Posterior vena cava (tissue), 2 donors: ENCODE measurements around the gene GNAI2. TPM values are rescaled to one million over a fixed set of nuclear protein-coding genes. Genes with fewer than 3 reads are reported as not detected.
"Not testable (repeated sequence)": the region's sequence is repeated elsewhere in the genome, so short reads cannot be mapped to it uniquely, and the experiment has no call there.

Experiments
- DNase-seq: peaks from one replicate; pipeline ENCODE4 v3.0.0-alpha.2; 2020; ENCODE audit warnings: low spot score
- intact Hi-C, 2 donors: fragments of 100-400 bp; cut with DNase I; formaldehyde crosslinking; loops; one replicate each; pipeline versions ENCODE4 v1.14.1 to v1.14.2; 2022 to 2023
- total RNA-seq, 2 donors: library from RNA; stranded (reverse); fragmentation: NEBNext Ultra II Directional; extraction: Animal tissue kit (Norgen Biotek cat#: 25700); gene quantifications; one replicate each; pipeline ENCODE4 v1.2.1, GENCODE V29; 2021
- donor health status: DM: yes; HTN: yes; CAD: no.
- donor health status: DM: yes; HTN: yes; CAD: no.

Gene GNAI2
- total RNA-seq, 2 donors from 2014 or later, result 261 to 265 TPM

DNA sequence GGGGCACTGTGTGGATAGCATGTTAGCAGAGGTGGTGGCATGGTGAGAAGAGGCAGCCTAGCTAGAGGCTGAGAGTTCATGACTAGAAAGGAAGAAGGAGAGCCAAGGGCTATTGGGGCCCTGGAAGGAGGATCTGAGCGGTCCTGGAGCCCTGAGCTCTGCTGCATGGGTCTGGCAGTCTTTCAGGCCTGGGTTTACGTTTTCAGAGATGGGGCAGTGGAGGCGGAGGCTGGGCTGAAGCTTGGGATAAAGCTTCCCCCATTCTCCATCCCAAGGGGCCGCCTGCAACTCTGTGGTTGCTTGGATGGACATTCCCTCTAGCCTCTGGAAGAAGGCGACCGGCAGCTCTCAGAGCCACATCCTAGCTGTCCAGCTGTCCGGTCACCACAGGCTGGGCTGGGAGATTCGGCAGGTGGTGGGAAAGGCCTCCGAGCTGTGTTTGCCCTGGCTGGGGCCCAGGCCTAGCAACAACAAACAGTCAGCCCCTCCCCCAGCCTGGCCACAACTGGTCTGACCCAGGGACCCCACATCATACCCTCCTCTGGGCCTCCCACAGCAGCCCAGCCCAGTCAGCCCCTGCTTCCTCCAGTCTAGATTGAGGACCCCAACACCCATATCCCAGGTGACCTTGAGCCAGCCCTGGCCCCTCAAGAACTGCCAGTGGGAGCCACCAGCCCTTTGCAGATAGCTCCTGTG, 32.7 kb upstream of the GNAI2 start:
- no peak for DNase-seq
- intact Hi-C loops, result no loop called here

DNA sequence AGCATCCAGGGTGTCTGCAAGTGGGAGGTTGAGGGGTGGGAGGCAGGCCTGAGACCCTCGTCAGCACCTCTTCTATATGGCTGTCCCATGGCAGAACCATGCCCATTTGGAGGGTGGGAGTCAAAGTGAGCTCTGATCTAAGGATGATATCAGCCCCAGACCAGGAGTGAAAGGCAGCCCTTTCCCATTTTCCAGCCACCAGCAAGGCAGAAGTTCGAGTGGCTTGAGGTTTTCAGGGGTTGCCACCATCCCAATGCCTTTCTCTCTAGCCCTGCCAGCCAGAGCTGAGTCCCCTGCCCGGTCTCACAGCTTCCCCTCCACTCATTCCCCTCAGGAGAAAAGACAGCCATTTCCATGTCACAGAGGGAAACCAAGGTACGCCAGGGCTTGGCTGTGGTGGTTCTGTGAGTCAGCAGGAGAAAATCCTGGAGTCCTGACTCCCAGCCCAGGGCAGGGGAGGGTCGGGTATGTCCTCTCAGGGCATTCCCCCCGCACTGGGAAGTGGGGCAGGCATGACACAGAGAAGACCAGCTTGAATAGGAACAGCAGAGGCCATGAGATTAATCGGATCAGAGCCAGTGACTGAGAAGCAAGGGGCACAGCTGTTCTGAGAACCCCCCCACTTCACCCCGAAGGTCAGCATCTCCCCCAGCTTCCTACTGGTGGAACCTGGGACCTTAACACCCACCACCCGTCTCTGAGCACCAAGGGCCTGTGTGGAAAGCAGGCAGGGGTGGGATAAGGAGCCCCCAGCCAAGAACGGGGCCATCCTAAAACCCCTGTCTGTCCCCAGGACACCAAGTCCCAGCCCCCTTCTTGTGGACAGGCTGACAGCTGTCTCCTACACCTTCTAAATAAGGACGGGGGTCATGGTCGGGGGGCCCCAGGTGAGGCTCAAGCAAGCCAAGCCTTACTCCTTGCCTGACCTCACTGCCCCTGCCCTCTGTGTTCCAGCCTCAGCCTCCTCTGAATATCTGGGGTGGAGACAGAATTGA, 31.9 kb upstream of the GNAI2 start:
- DNase-seq, result no peak
- intact Hi-C loops, result no loop called here

DNA sequence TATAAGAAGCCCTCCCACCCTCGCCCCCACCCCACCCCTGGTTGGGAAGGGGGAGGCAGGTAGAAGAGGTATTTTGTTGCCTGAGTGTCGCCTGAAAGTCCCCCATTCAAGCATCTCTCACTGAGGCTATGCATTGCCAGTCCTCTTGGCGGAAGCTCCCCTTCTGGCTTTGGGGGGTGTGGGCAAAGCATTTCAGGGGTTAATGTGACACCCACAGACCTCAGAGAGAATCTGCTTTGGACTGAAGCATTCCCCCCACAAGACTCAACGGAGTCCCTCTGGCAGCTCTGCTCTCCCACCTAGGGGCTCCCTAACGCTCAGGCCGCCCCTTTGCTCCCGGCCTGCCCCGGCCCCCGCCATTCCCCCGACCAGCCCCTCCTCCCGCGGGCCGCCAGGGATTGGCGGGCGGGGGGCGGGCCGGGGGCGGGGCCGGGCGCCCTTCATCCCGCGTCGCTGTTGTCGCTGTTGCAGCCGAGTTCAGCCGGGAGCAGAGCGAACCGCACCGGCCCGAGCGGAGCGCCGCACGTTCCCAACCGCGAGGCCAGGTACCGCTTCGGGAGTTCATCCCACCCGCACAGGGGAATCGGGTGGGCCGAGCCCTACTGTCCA, 31.1 kb upstream of the GNAI2 start, which contains the start of gene SLC38A3:
Gene SLC38A3, plus strand, starts transcription at position 468 of the 609 bp plus-strand sequence. CDS start 8,929 bp downstream, outside the sequence.
- intact Hi-C loops, result no loop called here
- DNase-seq, result no peak

DNA sequence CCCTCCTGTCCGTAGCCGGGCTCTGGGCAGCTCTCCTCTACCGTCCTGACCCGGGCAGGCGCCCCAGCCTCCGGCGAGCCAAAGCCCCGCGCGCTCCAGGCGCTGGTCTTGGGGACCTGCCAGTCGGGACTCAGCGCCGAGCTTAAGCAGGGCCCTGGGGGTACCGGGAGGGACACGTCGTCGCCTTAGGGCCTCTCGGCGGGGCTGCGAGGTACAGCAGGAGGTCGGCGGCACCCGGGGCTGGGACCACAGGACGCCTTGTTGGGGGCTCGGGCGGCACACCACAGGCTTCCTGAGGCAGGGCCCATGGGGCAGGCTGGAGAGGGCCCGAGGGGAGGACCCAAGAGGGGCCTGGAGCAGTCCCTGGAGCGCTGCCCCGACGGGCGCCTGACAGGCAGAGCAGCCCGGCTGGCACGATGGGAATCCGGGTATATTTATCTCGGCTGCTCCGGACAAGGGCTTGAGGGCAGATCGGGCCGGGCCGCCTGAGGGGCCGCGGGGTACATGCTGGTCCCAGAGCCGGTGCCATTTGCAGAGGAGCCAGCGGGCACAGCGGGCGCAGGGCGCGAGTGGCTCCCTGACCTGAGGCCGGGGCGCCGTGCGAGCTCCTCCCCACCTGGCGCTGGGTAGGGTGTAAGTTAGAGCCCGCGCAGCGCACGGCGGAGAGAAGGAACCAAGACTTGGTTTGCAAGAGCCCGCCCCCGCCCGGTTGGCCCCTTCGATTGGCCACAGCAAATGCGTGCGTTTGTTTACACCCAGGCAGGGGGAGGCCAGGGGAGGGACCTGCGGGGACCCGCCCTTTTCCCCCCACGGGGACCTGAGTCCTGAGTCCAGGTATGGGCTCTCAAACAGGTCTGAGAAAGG, 30.4 kb upstream of the GNAI2 start:
- DNase-seq, result no peak
- intact Hi-C loops, result no loop called here

DNA sequence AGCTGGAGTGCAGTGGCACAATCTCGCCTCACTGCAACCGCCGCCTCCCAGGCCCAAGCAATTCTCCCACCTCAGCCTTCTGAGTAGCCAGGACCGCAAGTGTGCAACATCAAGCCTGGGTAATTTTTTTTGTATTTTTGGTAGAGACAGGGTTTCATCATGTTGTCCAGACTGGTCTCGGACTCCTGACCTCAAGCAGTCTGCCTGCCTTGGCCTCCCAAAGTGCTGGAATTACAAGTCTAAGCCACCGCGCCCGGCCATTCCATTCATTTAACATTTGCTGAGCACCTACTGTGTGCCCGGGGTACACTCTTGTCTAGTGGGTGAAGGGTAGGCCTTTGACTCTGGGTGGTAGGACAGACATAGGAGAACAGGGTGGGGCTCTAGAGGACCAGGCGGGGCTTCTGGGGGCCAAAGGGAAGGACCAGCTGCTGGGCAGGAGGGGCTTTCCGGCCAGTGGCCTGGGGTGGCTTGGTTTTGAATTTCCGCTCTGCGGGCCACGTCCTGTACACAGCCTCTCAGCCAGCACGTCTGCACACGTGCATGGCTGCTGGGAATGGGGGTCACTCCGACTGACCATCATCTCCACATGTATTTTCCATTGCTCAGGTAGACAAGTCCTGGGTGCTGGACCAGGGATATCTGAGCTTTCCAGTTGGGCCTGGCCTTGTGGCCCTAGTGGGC, 28.5 kb upstream of the GNAI2 start:
- DNase-seq, result no peak
- intact Hi-C loops, result no loop called here

DNA sequence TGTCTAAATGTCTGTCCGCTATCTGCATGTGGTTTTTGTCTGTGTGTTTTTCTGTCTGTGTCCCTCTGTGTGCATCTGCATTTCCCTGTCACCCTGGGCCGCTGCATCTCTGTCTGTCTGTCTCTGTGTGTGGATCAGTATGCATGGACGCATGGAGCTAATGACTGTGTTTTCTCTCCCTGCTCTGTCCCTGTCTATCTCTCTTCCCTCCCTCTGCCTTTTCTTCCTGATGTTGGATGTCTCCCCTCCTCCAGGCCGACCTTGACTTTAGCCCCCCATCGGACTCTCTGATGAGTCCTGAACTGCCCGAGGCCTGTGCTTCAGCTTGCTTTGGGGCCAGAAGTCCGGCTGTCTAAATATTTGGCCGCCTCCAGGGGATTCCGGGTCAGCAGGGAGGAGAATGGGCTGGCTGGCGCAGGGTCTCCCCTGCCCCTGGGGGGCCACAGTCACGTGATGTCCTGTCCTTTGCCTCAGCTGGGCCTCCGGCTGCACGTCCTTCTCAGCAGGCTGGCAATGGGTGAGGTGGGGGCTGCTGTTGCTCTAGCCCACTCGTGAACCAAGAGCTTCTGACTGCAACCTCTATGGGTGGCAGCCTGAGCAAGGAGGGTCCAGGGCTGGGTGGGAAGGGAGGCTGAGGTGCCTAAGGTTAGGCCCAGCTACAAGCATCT, 27.2 kb upstream of the GNAI2 start:
- DNase-seq, result no peak
- intact Hi-C loops, result no loop called here

DNA sequence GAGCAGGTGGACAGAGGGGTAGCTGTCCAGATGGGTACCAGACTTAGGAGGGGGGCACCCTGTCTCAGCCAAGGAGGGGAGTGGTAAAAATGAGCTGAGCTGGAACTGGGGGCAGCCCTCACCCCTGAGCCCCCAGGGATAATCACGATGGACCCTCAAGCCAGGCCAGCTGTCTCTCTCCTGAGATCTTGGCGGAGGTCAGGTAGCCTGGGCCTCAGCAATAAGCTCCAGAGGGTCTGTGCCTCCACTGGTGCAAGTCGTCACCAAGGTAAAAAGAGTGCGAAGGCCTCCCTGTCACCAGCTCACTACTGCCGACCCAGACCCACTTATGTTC, 25.9 kb upstream of the GNAI2 start:
- intact Hi-C loops, result no loop called here
- DNase-seq, result no peak

DNA sequence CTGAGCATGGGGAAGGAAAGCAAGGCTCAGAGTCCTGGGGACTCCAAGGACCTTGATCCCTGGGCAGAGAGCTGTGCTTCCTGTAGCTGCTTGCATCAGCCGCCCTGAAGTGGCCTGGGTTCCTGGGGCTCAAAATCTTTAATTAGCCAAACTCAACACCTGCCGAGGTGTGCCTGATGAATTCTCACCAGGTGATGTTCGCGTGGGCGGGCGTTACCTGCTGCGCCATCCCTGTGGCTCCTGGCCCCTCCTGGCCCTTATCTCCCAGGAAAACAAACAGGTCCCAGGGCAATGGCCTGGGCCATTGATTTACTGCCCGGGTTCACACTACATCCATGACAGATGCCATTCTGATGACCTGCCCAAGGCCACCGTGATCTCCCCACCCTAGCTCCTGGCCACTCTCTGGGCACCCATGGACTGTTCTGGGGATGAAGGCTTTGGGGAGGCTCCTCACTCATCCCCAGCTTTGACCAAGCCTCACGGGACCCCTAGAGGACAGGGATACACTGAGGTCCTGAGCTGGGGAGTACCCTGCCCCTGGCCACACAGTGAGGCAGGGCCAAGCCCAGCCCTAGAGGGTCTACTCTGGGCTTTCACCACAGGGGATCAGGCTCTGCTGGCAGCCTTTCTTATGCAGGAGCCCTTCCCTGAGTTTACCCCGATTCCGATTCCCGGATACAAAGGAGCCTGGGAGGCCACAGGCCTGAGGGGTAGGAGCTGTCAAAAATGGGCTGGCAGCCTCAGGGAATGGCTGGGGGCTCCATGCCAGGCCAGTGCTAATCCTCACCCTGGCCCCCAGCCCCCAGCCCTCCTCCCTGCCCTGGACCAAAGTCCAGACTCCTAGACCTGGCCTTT, 25.3 kb upstream of the GNAI2 start:
- intact Hi-C loops, result no loop called here
- DNase-seq, result no peak

DNA sequence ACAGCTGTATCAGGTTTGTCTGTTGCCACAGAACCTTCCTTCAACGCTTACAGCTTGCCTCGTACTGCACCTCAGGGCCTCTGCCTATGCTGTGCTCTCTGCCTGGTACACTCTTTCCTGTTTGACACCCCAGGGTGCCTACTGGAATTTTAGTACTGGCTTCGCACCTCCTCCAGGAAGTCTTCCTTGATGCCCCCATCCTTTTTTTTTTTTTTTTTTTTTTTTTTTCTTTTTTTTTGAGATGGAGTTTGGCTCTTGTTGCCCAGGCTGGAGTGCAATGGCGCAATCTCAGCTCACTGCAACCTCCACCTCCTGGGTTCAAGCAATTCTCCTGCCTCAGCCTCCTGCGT, 24.7 kb upstream of the GNAI2 start:
- intact Hi-C loops, DNase-seq: not testable (repeated sequence)

DNA sequence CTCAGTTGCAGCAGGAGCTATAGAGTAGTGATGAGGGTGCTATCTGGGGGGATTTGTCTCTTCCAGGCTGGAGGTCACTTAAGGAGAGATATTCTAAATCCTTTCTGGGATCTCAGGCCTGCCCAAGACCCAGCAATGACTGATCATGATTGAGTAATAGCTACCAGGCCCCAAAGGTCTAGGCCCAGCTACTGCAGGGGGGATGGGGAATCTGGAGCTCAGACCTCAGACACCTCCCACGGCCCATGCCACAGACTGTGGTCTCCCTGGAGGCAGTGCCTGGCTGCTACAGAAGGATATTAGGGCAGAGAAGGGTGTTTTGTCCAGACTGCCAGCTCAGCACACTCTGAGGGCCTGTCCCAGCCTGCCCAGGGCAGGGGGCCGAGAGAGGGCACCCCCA, 24.1 kb upstream of the GNAI2 start:
- DNase-seq, result no peak
- intact Hi-C loops, result loop anchor here in 1 of 2 donors (2.0 kb wide), 1 partner anchor 193 kb away; no protein-coding TSS in a partner anchor

DNA sequence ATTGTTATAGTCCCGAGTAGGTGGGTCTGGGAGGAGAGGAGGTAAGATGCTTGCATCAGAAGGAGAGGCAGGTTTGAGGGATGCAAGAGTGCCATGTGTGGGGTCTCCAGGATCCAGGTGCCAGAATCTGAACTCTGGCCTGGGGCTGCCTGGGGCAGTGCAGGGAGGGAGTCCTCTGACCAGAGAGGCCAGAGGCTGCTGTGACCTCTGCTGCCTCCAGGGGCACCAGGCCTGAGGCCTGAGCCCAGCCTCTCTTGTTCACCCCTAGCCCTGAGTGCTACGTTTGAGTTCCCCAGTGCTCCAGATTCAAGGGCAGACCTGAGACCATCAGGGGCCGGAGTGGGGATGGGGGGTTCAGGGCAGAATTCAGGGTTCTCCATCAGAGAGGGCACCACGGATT, 23.5 kb upstream of the GNAI2 start:
- no peak for DNase-seq
- intact Hi-C loops, result loop anchor here in 1 of 2 donors (2.0 kb wide), 1 partner anchor 194 kb away; no protein-coding TSS in a partner anchor

DNA sequence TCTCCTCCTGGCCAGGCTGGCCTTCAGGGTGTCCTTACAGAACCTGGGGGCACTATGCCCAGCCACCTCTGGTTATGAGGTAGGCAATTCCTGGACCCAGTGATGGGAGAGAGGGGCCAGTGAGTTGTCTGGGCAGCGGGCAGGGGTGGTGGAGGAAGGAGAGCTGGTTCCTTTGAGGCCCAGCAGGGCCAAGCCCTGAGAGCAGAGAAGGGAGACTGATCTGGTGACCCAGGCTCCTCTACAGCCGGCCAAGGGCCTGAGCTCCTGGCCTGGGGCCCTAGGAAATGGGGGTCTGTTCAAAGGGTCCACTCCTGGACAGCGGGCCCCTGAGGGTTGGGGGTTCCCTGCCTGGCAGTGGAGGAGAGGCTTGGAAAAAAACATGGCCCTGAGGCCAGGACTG, 23.0 kb upstream of the GNAI2 start:
- intact Hi-C loops, result loop anchor here in 1 of 2 donors (2.0 kb wide), 1 partner anchor 194 kb away; no protein-coding TSS in a partner anchor
- no peak for DNase-seq

DNA sequence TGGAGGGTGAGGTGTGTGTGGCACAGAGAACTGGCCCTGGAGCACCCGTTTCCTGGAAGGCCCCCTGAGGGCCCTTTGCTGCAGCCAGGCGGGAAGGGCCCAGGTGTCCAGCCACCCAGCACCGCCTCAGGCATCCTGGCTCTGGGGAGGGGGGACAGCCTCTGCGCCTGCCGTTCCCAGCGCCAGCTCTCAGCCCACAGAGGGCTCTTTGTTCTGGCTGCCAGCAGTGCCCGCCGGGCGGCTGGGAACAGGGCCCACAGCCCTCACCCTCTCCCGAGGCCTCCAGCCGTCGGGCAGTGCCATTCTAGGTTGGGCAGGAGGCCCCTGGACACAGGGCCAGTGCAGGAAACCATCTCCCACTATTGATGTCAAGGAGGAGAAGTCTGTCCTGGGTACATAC, 22.6 kb upstream of the GNAI2 start:
- intact Hi-C loops, result loop anchor here in 1 of 2 donors (2.0 kb wide), 1 partner anchor 195 kb away; no protein-coding TSS in a partner anchor
- no peak for DNase-seq

DNA sequence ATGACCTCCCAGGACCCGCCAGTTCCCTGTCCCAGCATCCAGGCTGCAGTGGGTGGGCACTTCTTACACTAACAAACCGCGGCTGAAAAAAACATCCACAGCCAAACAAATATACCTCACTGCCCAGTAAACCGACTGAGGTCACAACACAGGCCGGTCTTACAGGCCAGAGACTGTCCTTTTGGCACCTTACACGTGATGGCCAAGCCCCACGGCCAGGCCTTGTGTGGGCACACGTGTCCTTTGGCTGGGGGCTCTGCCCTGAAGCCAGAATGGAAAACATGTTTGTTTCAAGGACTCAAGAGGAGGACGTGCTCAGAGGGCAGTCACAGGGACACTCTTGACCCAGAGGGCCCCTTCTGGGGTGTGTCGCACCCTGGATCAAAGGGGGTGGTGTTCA, 21.2 kb upstream of the GNAI2 start:
- DNase-seq, result no peak
- intact Hi-C loops, result no loop called here

DNA sequence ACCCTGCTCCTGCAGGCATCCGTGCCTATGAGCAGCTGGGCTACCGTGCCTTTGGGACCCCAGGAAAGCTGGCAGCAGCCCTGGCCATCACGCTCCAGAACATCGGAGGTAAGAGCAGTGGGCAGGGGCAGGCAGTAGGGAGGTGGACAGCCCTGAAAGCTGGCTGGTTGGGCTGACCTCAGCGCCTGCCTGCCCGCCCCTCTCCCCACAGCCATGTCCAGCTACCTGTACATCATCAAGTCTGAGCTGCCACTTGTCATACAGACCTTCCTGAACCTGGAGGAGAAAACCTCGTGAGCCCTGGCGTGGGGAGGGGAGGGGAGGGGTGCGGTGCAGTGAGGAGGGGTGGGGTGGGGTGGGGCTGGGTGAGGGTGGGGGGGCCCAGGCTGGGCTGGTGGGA, 20.5 kb upstream of the GNAI2 start:
- intact Hi-C loops, result no loop called here
- no peak for DNase-seq

DNA sequence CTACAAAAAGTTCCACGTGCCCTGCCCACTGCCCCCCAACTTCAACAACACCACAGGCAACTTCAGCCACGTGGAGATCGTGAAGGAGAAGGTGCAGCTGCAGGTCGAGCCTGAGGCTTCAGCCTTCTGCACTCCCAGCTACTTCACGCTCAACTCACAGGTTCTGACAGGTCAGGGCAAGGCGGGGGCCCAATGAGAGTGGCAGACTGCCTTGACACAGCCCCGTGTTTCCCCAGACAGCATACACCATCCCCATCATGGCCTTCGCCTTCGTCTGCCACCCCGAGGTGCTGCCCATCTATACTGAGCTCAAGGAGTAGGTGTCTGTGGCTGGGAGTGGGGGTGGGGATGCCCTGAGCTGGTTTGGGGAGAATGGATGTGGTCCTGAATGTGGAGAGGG, 18.3 kb upstream of the GNAI2 start:
- intact Hi-C loops, result no loop called here
- no peak for DNase-seq

DNA sequence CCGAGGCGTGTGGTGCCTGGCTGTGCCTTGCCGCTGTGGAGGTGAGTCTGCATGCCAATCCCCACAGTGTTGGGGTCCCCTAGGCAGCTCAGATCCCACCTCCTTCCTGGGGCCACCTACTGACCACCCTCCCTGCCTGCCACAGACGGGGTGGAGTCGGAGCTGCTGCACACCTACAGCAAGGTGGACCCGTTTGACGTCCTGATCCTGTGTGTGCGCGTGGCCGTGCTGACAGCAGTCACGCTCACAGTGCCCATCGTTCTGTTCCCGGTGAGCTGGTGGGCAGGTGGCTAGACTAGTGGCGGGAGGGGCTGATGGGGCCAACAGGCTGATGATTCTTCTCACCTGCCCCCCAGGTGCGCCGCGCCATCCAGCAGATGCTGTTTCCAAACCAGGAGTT, 17.6 kb upstream of the GNAI2 start:
- no peak for DNase-seq
- intact Hi-C loops, result no loop called here
